RWPE1 (cell line): ENCODE data around the gene PDXDC1.
"Not testable (repeated sequence)": the region's sequence is repeated elsewhere in the genome, so short reads cannot be mapped to it uniquely, and the experiment has no call there.

Source experiments
- CTCF ChIA-PET: fragments of 350-600 bp; sonication (Branson Sonifier 250); formaldehyde crosslinking; extraction: SDS; loops from one replicate; lab custom pipeline; 2021; lab: Yijun Ruan, JAX
- POLR2A ChIA-PET: fragments of 400-600 bp; formaldehyde crosslinking; extraction: SDS; loops from one replicate; lab custom pipeline; 2020; ENCODE audit warnings: antibody characterized with exemption; ENCODE audit not compliant: low non-redundant PET; lab: Yijun Ruan, JAX
- DNase-seq: peaks from one replicate; pipeline ENCODE4 v3.0.0; 2012; ENCODE audit warnings: low spot score
- H3K27ac ChIP-seq: fragments of 450-650 bp; 2 replicates; pipeline ENCODE4 v1.5.1; 2017
- CTCF ChIP-seq: fragments of 450-650 bp; conservative IDR thresholded peaks from 2 replicates; pipeline ENCODE4 v1.5.1; 2017; ENCODE audit warnings: low read depth, mild to moderate bottlenecking

PDXDC1 gene

GRCh38 chr16:15071916-15072769 lies 97.3 kb downstream of the PDXDC1 start:
- DNase-seq, H3K27ac ChIP-seq, POLR2A ChIA-PET: not testable (repeated sequence)
- TF ChIP-seq CTCF, result peak; percentile 63
- CTCF ChIA-PET, result interaction anchor here (0.8 kb wide), 1 partner anchor 20 kb away, joined by 3 read pairs; no protein-coding TSS in a partner anchor

GRCh38 chr16:15073101-15073500 lies 98.3 kb downstream of the PDXDC1 start:
- TF ChIP-seq CTCF, result no peak
- no peak for DNase-seq
- H3K27ac ChIP-seq, result no peak overlapping the region
- ChIA-PET POLR2A (no interaction called here), CTCF (interaction anchor here (0.7 to 1.7 kb wide), 2 partner anchors 16 to 21 kb away, joined by 3 to 6 read pairs; partner anchors contain the start of gene RRN3)

DNA sequence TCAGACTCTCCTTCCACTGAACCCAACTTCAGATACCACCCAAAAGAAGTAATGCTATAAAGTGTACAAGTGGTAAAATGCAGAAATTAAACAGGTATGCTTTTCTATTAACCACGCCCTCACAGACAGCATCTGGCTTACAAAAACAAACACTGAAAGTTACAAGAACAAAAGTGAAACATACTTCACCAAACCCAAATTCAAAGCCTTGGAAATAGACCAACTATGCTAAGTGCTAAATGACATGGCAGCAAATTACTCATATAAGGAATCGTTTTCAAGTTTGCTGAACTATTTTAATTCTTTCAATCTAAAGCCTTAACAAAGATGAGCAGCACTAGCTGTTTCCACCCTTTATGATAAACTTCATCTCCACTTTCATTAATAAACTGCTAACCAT lies 101.3 kb downstream of the PDXDC1 start:
- CTCF ChIA-PET, H3K27ac ChIP-seq, POLR2A ChIA-PET, DNase-seq: not testable (repeated sequence)

DNA sequence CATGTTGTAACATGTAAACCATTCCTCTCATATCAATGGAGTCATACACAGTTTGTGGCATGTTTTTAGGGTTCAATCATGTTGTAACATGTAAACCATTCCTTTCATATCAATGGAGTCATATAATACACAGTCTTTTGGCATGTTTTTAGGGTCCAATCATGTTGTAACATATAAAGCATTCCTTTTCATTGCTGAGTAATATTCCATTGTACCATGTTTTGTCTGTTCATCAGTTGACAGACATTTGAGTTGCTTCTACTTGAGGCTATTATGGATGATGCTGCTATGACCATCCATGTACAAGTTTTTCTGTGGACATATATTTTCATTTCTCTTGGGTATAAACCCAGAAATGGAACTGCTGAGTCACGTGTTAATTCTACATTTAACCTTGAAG lies 106.1 kb downstream of the PDXDC1 start:
- POLR2A ChIA-PET, CTCF ChIA-PET, DNase-seq, H3K27ac ChIP-seq: not testable (repeated sequence)

DNA sequence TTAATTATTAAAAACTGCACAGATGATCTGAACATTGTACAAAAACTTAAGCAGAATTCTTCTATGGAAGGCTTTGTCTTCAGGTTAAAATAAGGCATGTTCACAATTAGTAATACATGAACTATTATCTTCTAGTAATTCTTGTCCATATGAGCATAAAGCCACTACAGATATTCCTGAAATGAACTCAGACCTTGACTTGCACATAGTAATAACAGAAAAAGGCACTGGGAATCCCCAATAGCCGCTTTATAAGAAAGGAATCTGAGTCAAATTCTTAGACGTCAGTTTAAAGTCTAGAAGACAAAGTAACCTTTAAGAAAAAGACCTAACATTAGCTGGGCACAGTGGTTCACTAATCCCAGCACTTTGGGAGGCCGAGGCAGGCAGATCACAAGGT lies 108.0 kb downstream of the PDXDC1 start:
- CTCF ChIA-PET, H3K27ac ChIP-seq, POLR2A ChIA-PET, DNase-seq: not testable (repeated sequence)

DNA sequence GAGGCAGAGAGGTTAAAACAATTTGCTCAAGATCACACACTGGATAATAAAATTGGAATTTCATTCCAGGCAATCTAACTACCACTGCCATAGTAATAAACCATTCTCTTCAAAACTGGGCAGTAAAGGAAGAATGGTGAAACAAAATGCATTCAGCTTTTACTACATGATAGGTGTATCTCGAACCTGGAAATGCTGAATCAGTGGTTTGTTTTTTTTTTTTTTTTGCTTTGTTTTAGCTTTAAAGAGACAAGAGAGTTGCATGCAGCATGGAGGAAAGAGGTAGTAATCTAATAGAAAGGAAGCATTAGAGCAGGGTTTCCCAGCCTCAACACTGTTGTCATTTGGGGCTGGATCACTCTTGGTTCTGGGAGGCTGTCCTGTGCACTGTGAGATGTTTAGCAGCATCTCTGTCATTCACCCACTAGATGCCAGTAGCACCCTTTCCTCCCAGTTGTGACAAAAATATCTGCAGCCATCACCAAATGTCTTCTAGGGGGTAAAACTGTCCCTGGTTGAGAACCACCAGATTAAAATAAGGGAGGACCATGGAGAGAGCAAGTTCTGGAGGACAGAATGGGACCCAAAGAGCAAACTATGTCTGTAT lies 115.9 kb downstream of the PDXDC1 start:
- H3K27ac ChIP-seq, DNase-seq, POLR2A ChIA-PET: not testable (repeated sequence)
- CTCF ChIA-PET, result interaction anchor here (0.5 kb wide), 1 partner anchor 129 kb away, joined by 3 read pairs; no protein-coding TSS in a partner anchor
- peak; percentile 26; the same call in 1 of the 2 replicates for TF ChIP-seq CTCF

- DNase-seq, CTCF ChIA-PET: not testable (repeated sequence)
- POLR2A ChIA-PET, result interaction anchor here (0.6 kb wide), 1 partner anchor 47 kb away, joined by 12 read pairs; no protein-coding TSS in a partner anchor
- H3K27ac ChIP-seq, result peak overlapping the region; percentile 70
Measured at GRCh38 chr16:15093571-15093954, 118.7 kb downstream of the PDXDC1 start.

GRCh38 chr16:15093955-15094827 lies 119.4 kb downstream of the PDXDC1 start, which contains the start of gene RRN3:
Gene RRN3 (minus strand): TSS chr16:15094272. CDS start chr16:15094233, 39 bp downstream.
- POLR2A ChIA-PET, result not testable (repeated sequence)
- CTCF ChIA-PET, result interaction anchor here (0.5 kb wide), 1 partner anchor 21 kb away, joined by 3 read pairs; no protein-coding TSS in a partner anchor
- H3K27ac ChIP-seq, result peak within 1 kb of the TSS; percentile 70
- peak; percentile 85 for DNase-seq

GRCh38 chr16:15096583-15096972 lies 121.8 kb downstream of the PDXDC1 start:
- H3K27ac ChIP-seq, POLR2A ChIA-PET, CTCF ChIA-PET, DNase-seq: not testable (repeated sequence)

GRCh38 chr16:15099366-15099909 lies 124.6 kb downstream of the PDXDC1 start:
- CTCF ChIA-PET, H3K27ac ChIP-seq, DNase-seq, POLR2A ChIA-PET: not testable (repeated sequence)

DNA sequence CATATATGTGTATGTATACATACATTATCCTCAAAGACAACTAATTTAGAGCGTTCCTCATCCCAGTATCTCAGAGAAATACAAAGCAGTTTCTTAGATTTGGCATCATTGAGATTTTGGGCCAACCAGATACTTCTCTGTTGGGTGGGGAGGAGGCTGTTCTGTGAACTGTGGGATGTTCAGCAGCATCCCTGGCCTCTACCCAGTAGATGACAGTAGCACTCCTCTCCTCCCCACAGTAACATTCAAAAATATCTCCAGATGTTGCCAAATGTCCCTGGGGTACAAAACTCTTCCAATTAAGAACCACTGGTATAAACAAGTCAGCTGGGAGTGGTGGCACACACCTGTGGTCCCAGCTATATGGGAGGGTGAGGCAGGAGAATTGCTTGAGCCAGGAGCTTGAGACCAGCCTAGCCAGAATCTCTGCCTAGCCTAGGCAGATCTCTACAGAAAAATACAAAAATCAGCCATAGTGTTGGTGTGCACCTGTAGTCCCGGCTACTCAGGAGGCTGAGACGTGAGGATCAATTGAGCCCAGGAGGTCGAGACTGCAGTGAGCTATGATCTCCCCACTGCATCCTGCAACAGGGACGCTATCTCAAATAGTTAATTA lies 125.7 kb downstream of the PDXDC1 start:
- H3K27ac ChIP-seq, DNase-seq, CTCF ChIA-PET, POLR2A ChIA-PET: not testable (repeated sequence)
